NCI-H524 treated with DMSO at 0.1 percent for 48 hours (cell line): ENCODE measurements around the gene TUBB2A.
"Not testable (repeated sequence)": the region's sequence is repeated elsewhere in the genome, so short reads cannot be mapped to it uniquely, and the experiment has no call there.

Experiments
- DNase-seq: peaks from one replicate; lab custom pipeline; 2025; lab: John Stamatoyannopoulos, UW

TUBB2A gene

DNA sequence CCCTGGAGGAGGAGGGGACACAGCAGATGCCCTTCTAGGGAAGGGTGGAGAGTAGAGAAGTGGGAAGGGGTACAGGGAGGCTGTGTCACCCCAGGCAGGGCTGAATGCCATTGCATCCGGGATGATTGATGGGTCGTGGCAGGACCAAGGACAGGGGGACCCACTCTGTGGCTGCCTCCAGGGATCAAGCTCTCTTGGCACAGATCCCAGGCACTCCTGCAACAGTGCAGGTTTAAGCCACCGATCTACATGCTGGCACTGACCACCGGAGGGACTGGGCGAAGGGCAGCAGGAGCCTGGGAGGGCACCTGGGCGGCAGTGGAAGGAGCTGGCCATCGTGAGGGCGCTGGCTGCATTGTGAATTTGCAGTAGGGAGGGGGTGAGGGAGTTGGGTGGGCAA is 22.6 kb upstream of the TUBB2A start:
- not testable (repeated sequence) for DNase-seq

DNA sequence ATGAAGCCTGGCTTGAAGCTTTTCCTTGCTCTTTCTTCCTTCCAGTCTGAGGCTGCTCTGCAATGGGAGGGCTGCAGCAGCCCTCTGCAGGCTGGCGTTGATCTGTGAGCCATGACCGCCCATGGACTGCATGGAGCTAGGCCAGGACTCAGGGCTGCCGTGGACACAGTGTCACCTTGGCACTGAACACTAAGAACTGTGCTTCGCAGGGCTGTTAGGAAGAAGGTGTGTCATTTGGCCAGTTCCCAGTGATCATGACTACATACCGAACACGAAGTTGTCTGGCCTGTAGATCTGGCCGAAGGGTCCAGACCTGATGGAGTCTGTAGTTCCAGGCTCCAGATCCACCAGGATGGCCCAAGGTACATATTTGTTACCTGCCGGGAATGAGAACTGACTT is 21.3 kb upstream of the TUBB2A start:
- DNase-seq = not testable (repeated sequence)

DNA sequence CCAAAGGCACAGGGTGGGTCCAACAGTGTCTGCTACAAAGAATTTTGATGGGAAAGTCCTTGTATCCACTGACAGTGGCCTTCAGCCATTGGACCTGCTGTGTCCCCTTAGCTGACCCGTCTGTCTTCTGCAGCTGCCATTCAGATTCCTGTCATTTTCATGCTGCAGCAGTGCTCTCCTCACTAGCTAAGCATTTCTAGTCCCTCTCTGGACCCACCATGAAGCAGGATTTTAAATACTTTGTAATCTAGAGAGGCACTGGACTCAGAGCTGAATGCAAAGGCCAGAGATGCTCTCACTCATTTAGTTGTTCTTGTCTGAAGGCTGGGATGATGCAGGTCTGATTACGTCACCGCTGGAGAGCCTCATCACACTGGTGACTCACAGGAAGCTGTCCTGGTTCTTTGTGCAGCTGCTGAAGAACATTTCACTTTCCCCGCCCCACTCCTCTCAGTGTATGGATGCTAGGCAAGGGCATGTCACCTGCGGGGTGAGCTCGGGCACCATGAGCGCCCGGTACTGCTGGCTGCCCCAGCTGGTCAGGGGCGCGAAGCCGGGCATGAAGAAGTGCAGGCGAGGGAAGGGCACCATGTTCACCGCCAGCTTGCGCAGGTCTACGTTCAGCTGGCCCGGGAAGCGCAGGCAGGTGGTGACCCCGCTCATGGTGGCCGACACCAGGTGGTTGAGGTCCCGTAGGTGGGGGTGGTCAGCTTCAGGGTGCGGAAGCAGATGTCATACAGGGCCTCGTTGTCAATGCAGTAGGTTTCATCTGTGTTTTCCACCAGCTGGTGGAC is 19.4 kb upstream of the TUBB2A start:
- no peak for DNase-seq

DNA sequence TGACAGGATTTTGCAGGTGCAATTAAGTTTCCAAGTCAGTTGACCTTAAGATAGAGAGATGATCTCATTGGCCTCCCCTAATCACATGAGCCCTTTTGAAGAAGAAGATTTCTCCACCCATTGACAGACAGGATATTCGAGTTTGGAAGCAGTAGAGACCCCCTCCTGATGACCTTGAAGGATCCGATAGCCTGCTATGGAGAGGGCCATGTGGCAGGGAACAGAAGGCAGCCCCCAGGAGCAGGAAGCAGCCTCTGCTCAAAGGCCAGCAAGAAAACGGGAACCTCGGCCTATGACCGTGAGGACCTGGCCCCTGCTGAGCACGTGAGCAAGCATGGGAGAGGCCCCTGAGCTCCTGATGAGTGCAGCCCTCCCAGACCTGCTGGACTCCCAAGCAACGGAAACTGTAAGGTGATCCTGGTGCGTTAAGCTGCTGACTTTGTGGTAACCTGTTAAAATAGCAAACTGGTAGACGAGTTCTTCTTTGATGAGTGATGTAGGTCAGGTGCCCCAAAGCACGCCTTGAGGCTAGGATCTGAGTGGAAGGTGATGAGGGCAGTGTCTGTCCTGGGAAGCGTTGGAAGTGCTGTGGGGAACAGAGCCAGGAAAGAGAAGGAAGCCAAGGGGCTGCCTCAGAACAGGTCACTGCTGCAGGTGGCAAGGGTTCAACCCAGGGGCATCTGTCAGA is 18.5 kb upstream of the TUBB2A start:
- no peak for DNase-seq

DNA sequence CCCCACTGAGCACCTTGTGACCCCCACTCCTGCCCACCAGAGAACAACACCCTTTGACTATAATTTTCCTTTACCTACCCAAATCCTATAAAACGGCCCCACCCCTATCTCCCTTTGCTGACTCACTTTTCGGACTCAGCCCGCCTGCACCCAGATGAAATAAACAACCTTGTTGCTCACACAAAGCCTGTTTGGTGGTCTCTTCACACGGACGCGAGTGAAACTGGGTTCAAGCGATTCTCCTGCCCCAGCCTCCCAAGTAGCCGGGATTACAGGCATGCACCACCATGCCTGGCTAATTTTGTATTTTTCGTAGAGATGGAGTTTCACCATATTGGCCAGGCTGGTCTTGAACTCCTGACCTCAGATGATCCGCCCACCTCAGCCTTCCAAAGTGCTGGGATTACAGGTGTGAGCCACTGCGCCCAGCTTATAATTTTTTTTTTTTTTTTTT is 16.3 kb upstream of the TUBB2A start:
- DNase-seq = not testable (repeated sequence)

DNA sequence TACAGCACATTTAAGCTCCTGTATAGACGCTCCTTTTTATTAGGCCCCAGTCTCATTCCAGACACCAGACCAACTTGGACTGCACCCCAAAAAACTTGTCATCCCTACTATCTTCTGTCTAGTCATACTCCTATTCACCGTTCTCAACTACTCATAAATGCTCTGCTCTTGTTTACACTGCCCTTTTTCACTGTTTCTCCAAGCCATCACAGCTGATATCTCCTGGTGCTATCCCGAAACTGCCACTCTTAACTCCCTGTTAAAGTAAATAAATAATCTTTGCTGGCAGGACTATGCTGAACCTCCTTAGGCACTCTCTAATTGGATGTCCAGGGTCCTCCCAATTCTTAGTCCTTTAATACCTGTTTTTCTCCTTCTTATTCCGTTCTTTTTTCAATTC is 15.4 kb upstream of the TUBB2A start:
- not testable (repeated sequence) for DNase-seq

DNA sequence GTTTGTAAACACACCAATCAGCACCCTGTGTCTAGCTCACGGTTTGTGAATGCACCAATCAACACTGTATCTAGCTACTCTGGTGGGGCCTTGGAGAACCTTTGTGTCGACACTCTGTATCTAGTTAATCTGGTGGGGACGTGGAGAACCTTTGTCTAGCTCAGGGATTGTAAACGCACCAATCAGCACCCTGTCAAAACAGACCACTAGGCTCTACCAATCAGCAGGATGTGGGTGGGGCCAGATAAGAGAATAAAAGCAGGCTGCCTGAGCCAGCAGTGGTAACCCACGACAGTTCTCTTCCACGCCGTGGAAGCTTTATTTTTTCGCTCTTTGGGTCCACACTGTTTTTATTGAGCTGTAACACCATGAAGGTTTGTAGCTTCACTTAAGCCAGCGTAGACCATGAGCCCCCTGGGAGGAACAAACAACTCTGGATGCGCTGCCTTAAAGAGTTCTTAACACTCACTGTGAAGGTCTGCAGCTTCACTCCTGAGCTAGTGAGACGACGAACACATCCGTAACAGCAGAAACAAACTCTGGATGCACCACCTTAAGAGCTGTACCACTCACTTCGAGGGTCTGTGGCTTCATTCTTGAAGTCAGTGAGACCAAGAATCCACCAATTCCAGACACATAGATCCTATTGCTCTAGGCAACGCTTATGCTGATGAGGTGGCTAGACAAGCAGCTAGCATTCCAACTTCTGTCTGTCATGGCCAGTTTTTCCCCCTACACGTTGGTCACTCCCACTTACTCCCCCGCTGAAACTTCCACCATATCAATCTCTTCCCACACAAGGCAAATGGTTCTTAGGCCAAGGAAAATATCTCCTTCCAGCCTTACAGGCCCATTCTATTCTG is 14.2 kb upstream of the TUBB2A start:
- not testable (repeated sequence) for DNase-seq

DNA sequence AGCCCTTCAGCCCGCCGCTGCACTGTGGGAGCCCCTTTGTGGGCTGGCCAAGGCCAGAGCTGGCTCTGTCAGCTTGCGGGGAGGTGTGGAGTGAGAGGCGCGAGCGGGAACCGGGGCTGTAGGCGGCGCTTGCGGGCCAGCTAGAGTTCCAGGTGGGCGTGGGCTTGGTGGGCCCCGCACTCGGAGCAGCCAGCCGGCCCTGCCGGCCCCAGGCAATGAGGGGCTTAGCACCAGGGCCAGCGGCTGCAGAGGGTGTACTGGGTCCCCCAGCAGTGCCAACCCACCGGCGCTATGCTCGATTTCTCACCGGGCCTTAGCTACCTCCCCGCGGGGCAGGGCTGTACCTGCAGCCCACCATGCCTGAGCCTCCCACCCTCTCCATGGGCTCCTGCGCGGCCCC is 13.3 kb upstream of the TUBB2A start:
- not testable (repeated sequence) for DNase-seq

DNA sequence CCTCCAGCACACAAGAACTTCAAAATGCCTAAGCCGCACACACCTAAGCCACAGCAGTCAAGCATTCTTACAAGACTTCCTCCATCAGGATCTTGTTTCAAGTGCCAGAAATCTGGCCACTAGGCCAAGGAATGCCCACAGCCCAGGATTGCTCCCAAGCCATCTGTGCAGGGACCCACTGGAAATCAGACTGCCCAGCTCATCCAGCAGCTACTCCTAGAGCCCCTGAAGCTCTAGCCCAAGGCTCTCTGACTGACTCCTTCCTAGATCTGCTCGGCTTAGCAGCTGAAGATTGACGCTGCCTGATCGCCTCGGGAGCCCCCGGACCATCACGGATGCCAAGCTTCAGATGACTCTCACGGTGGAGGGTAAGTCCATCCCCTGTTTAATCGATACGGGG is 10.7 kb upstream of the TUBB2A start:
- DNase-seq = peak; percentile 87

DNA sequence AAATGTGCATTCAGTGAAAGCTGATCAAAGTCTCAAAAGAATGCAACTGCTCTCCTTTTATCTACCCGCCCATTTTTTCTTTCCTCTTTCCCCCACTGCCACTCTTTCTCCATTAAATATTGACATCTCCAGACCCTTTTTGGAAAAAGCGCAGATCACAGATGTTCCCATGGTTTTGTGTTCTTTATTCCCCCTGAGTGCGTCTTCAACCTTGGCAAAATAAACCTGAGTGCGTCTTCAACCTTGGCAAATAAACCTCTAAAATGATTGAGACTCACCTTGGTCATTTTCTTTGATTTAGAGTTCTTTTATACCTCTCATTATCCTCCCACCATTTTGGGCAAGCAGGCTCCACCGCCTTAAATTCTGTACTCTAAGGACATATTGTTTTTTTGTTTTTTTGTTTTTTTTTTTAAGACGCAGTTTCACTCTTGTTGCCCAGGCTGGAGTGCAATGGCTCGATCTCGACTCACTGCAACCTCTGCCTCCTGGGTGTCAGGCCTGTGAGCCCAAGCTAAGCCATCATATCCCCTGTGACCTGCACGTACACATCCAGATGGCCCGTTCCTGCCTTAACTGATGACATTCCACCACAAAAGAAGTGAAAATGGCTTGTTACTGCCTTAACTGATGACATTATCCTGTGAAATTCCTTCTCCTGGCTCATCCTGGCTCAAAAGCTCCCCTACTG is 9.3 kb upstream of the TUBB2A start:
- DNase-seq = not testable (repeated sequence)

DNA sequence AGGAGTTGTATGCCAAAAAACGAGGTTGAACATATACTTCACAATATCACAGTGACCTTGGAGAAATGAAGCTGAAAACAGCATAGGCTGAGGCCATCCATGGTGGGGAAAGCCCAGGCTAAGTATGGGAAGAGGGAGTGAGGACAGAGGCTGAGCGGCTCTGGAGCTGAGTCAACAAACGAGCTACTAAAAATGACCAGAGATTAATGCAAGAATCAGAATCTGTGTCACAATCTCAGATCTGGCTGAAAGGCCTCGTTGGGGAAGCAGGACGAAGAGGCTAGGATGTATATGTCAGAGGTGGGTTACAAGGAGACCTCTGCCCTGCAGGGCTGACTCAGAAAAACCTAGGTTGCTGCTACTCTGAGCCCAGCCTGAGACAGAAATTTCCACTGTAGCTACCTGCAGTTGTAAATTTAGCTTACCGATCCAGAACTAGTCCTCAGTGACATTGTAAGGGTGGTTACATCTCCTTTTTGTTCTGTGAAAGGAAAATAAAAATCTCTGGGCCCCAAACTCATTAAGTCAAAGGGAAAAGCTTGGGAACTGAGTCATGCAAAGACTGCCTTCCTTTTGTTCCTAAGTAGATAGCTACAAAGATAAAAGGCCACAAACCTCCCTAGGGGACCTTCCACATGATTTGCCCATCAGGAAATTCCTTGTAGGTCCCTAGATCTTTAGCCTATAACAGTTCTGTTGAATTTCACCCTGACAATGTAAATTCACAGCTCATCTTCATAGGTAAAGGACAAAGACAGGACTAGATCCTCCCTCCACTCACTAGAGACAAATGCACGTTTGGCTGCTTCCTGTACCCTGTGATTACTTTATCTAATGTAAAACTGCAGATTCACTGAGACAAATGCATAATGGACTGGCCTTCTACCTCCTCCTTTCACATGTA is 8.5 kb upstream of the TUBB2A start:
- no peak for DNase-seq

DNA sequence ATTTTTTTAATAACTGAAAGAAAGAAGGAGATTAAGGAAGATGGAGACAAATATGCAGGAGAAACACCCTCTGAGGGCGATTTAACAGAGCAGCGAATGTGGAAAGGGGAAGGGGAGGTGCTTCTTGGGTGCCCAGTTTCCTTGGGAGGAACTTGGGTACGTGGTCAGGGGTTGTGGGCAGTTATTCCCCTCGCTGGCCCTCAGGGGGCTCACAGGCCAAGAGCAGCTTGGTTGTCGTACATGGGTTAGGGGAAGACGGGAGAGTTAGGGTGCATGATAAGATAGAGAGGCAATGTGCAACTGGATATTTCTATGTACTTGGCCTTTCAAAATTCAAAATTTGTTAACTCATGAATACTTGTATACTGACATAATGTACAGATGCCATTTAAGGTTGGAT is 7.0 kb upstream of the TUBB2A start:
- DNase-seq = no peak

DNA sequence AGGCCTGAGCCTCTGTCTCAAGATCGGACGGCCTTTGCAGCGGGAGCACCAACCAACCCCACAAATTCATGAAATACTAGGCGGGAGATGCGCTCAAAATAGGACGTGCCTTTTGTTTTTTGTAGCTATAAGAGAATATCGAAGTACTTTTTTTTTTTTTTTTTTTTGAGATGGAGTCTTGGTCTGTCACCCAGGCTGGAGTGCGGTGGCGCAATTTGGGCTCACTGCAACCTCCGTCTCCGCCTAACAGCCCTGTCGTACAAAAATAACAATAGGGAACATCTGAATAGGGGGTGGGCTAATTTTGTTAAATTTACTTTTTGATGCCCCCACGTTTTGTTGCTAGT is 5.9 kb upstream of the TUBB2A start:
- DNase-seq = no peak

DNA sequence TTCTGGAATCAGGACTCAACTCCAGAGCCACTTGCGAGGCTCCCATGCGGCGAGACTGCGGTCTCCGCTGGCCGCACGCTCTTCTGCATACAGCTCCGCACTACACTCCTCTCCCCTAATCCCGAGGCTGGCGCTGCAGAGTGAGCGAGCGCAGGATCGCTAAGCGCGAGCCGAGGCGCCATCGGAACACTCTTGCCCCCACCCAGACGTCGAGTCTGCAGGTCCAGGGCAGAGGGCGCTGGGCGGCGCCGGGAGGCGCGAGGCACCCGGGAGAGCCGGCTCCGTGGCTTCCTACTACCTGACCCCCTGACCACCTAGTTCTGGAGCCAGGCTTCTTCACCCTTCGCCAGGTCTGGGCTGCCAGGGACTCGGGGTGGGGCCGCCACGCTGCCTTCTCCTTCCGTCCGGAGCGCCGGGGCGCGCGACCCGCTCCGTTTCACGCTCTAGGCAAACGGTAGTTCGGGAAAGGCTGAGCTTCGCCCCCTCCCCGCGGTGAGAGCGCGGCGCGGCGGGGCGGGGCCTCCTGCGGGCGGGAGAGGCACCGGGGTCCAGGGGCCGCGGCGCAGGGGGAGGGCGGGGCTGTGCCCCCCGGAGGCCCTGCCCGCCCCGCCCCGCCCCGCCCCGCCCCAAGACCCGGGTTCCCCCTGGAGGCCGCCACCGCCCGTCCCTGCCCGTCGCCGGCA is 5.4 kb upstream of the TUBB2A start:
- DNase-seq = peak; percentile 50

DNA sequence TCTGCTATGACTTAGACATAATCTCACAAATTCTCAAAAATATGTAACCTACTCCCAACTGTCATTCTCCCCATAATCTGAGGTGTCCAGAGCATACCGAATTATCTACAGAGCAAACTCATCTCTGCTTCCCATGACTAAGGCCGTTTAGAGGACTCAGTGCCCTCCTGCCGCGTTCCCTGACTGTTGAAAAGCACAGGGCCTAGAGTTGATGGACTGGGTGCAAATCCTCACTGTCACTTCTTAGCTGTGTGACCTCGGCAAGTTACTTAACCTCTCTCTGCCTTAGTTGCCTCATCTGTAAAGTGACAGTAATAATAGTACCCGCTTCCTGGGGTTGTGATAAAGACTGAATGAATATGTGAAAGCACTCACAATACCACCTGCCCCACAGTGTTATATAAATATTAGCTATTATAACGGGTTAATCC is 4.7 kb upstream of the TUBB2A start:
- DNase-seq = no peak

DNA sequence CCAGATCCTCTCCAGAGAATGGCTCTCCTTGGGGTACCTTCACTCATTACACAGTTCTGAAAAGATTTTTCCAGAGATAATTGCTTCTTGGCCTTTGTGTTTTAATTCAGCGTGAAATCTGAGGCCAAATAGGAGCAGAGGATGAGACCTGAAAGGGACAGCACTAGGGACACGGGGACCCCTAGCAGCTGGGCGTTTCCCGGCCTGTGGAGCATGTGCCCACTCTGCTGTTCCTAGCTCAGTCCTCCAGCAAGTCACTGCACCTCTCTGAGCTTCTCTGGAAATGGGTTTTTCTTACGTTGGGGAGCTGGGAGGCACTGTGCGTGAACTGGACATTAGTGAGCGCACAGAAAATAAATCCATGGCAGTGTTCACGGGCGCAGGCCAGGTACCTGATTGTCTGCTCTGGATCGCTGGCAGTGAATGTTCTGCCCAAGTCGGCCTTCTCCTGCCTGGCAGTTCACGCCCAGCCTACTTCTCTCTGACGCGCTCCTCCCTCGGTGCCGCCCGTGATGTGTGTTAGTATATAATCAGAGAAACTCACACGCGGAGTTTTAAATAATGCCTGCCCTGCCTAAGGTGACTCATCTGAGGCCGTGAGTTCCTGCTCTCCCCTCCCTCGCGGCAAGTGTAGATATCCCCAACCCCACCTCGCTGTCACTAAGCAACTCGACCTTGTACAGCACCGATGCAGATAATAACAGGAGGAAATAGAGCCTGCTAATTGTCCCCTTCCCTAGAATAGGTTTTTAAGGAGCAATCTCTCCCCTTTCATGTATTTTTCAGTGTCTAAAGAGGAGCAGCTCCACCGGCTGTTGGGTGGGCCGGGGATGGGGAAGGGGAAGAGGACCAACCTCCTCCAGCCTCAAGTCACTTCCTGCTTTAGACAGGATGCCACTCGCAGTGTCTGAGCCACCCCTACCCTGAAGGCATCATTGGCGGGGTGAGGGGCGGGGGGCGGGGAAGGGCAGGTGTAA is 2.7 kb upstream of the TUBB2A start:
- DNase-seq = no peak

DNA sequence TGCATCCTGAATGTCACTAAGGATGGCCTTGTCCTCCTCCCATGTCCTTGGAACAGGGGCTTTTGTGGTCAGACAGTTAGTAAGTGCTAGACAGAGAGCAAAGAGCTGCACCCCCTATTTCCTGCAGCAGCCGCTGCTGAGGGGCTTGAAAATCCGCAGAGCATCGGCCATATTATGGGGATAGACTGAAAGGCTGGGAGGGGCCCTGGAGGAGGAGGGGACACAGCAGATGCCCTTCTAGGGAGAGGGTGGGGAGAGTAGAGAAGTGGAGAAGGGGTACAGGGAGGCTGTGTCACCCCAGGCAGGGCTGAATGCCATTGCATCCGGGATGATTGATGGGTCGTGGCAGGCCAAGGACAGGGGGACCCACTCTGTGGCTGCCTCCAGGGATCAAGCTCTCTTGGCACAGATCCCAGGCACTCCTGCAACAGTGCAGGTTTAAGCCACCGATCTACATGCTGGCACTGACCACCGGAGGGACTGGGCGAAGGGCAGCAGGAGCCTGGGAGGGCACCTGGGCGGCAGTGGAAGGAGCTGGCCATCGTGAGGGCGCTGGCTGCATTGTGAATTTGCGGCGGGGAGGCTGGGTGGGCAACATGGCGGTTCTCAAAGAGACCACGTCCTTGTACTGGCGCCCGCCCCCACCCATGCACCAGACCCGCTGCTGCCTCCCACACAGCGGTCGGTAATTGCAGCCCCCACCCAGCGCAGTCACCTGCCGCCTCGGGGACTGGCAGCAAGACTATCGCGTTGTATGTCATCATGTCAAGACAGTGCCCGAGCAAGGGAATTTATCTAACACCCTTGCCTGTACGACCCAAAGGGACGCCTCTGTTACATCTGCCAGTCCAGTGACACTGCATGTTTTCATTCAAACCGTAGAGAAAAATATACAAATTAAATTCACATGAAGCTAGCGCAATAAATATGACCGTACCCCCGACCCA is 887 bp downstream of the TUBB2A start:
- peak; percentile 25 for DNase-seq

DNA sequence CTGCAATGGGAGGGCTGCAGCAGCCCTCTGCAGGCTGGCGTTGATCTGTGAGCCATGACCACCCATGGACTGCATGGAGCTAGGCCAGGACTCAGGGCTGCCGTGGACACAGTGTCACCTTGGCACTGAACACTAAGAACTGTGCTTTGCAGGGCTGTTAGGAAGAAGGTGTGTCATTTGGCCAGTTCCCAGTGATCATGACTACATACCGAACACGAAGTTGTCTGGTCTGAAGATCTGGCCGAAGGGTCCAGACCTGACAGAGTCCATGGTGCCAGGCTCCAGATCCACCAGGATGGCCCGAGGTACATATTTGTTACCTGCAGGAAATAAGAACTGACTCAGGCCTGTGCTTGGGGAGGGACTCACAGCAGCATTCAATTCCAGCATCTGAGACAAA is 1.9 kb downstream of the TUBB2A start:
- not testable (repeated sequence) for DNase-seq
